Glutamatergic neuron (in vitro differentiated cells): Measurements from ENCODE around the gene CDS2. TPM values are rescaled to one million over a fixed set of nuclear protein-coding genes. Genes with fewer than 3 reads are reported as not detected.

Source experiments
- DNase-seq: peaks from one replicate; pipeline ENCODE4 v3.0.0; 2022
- H3K27ac Mint-ChIP-seq: one replicate; pipeline ENCODE4 v1.8.0; 2020; ENCODE audit warnings: mild to moderate bottlenecking, mixed read lengths, inconsistent platforms; ENCODE audit not compliant: unreplicated experiment
- H3K27me3 Mint-ChIP-seq: one replicate; pipeline ENCODE4 v1.8.0; 2020; ENCODE audit warnings: mild to moderate bottlenecking, moderate library complexity, mixed read lengths, inconsistent platforms; ENCODE audit not compliant: unreplicated experiment
- H3K36me3 Mint-ChIP-seq: one replicate; pipeline ENCODE4 v1.8.0; 2020; ENCODE audit warnings: mild to moderate bottlenecking, mixed read lengths, inconsistent platforms; ENCODE audit not compliant: unreplicated experiment
- H3K4me1 Mint-ChIP-seq: one replicate; pipeline ENCODE4 v1.8.0; 2020; ENCODE audit warnings: mild to moderate bottlenecking, low read depth, mixed read lengths, inconsistent platforms; ENCODE audit not compliant: unreplicated experiment
- H3K4me3 Mint-ChIP-seq: one replicate; pipeline ENCODE4 v1.8.0; 2020; ENCODE audit warnings: mild to moderate bottlenecking, mixed read lengths, inconsistent platforms; ENCODE audit not compliant: unreplicated experiment
- H3K9me3 Mint-ChIP-seq: one replicate; pipeline ENCODE4 v1.8.0; 2020; ENCODE audit warnings: mild to moderate bottlenecking, moderate library complexity, mixed read lengths, inconsistent platforms; ENCODE audit not compliant: unreplicated experiment
- total RNA-seq: library from RNA; stranded (reverse); fragmentation: NEBNext Ultra II Directional; extraction: Animal tissue kit (Norgen Biotek cat#: 25700); gene quantifications from one replicate; pipeline ENCODE4 v1.2.1, GENCODE V29; 2021; ENCODE audit not compliant: unreplicated experiment
- TF ChIP-seq, protein P1 (sequence below): fragments of 200-600 bp; sonication (generic); IDR thresholded peaks from one replicate; pipeline ENCODE4 v1.5.0; 2021; ENCODE audit not compliant: partially characterized antibody, unreplicated experiment

Gene CDS2
- total RNA-seq, 1 donor from 2014 or later = 153 TPM

DNA sequence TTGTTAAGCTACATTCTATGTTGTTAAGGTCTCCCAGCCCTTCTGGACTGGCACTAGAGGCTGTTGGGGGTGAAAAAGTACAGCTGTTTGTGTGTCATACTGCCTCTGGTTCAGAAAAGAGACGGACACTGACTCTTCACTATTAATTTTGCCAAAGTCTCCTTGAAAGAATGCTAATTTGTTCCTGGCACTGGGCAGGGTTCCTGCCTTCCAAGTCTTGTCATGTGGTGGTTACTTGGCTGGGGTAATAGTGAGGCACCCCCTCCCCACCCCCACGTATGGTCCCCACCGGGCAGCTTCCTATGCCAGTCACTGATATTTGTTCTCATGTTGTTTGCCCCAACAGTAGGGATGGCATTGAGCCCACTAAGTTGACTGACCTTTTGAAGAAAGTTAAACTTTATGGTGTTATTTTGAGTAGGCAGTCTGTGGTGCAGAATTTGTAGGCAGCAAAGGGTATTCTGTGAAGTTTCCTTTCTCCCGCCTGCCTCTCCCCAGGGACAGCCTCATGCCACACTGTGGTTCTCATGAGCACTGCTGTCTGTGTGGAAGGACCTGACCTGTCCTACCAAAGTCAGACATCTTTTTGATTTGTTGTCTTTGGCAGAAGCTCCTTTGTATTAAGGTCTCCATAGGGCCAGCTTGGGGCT, 8.7 kb downstream of the CDS2 start:
- H3K9me3 Mint-ChIP-seq = peaks cover 1% of the 10 kb centered on the region
- H3K4me3 Mint-ChIP-seq = no peak overlapping the region
- peaks cover 13% of the 10 kb centered on the region for H3K4me1 Mint-ChIP-seq
- H3K27me3 Mint-ChIP-seq = peaks cover 2% of the 10 kb centered on the region
- TF ChIP-seq, protein P1, sequence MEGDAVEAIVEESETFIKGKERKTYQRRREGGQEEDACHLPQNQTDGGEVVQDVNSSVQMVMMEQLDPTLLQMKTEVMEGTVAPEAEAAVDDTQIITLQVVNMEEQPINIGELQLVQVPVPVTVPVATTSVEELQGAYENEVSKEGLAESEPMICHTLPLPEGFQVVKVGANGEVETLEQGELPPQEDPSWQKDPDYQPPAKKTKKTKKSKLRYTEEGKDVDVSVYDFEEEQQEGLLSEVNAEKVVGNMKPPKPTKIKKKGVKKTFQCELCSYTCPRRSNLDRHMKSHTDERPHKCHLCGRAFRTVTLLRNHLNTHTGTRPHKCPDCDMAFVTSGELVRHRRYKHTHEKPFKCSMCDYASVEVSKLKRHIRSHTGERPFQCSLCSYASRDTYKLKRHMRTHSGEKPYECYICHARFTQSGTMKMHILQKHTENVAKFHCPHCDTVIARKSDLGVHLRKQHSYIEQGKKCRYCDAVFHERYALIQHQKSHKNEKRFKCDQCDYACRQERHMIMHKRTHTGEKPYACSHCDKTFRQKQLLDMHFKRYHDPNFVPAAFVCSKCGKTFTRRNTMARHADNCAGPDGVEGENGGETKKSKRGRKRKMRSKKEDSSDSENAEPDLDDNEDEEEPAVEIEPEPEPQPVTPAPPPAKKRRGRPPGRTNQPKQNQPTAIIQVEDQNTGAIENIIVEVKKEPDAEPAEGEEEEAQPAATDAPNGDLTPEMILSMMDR = no peak
- no peak overlapping the region for H3K27ac Mint-ChIP-seq
- H3K36me3 Mint-ChIP-seq = no peaks in the 10 kb centered on the region
- no peak for DNase-seq

DNA sequence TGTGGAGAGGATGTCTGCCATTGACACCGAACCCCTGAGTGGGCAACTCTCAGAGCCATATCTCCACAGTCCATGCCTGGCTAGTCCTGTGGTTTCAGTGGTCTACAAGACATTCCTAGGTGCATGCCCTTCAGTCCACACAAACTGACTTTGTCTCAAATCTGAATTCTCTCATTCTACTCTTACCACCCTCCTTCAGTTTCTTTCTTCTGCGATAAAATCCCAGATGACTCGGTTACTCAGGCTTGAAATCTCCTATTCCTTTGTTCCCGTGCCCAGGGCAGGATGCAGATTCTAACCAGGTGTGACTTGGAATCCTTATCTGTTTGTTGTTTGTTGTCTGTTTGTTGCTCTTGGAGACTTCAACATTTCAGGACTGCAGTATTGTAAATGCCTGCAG, 9.3 kb downstream of the CDS2 start:
- Mint-ChIP-seq H3K36me3 (no peaks in the 10 kb centered on the region), H3K4me1 (peaks cover 13% of the 10 kb centered on the region), H3K27me3 (peaks cover 2% of the 10 kb centered on the region), H3K9me3 (peaks cover 1% of the 10 kb centered on the region), H3K4me3 (no peak overlapping the region), H3K27ac (no peak overlapping the region)
- TF ChIP-seq, protein P1 = no peak
- DNase-seq = no peak

DNA sequence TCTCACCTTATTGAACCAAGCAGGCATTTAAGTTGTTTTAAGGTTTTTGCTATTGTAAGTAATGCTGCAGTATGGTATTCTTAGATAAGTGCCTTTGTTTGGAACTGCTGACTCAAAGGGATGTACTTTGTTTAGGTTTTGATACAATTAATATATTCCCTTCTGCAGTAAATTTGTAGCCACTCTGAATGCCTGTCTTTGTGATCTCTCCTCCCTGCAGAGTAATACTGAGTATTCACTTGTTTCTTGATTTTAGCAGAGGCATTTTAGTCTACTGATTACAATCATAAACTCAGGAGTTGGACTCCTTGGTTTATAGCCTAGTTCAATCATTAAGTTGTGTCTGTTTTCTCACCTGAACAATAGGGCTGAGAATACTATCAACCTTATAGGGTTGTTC, 13.4 kb downstream of the CDS2 start:
- H3K9me3 Mint-ChIP-seq = peaks cover 3% of the 10 kb centered on the region
- H3K4me1 Mint-ChIP-seq = peaks cover 12% of the 10 kb centered on the region
- no peak overlapping the region for H3K4me3 Mint-ChIP-seq
- H3K27ac Mint-ChIP-seq = no peak overlapping the region
- DNase-seq = no peak
- no peaks in the 10 kb centered on the region for H3K36me3 Mint-ChIP-seq
- H3K27me3 Mint-ChIP-seq = peaks cover 2% of the 10 kb centered on the region
- TF ChIP-seq, protein P1 = no peak

DNA sequence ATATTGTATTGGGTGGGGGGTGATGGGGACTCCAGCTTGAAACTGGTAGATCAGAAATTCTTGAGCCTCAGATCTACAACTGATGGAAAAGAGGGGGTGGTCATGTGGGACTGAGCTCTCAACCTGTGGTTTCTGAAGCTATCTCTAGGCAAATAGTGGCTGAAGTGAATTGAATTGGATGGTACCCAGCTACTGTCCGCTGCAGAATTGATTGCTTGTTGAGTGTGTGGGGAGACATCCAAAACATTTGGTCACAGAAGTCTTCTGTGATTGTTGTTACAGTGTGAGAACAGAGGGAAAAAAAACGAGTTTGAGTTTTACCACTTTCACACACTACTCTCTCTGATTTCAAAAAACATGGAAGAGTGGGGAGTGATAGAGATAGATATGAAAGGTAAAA, 14.8 kb downstream of the CDS2 start:
- DNase-seq = no peak
- H3K4me3 Mint-ChIP-seq = no peak overlapping the region
- TF ChIP-seq, protein P1 = no peak
- peaks cover 3% of the 10 kb centered on the region for H3K9me3 Mint-ChIP-seq
- no peaks in the 10 kb centered on the region for H3K36me3 Mint-ChIP-seq
- H3K27me3 Mint-ChIP-seq = peaks cover 2% of the 10 kb centered on the region
- no peak overlapping the region for H3K27ac Mint-ChIP-seq
- peaks cover 3% of the 10 kb centered on the region for H3K4me1 Mint-ChIP-seq

DNA sequence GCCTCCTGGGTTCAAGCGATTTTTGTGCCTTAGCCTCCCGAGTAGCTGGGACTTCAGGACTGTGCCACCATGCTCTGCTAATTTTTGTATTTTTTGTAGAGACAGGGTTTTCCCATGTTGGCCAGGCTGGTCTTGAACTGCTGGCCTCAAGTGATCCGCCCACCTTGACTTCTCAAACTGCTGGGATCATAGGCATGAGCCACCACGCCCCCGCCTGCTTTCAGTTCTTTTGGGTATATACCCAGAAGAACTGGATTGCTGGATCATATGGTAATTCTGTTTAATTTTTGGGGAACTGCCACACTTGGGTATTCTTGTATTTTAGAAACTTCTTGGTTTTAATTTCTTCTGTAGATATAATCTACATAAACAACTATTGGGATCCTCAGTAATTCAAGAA, 17.0 kb downstream of the CDS2 start:
- Mint-ChIP-seq H3K27ac (no peak overlapping the region), H3K4me1 (peaks cover 16% of the 10 kb centered on the region), H3K36me3 (no peaks in the 10 kb centered on the region), H3K4me3 (no peak overlapping the region), H3K9me3 (peaks cover 2% of the 10 kb centered on the region), H3K27me3 (peaks cover 3% of the 10 kb centered on the region)
- DNase-seq = no peak
- TF ChIP-seq, protein P1 = no peak
